Mesenchymal stem cell (in vitro differentiated cells and primary cell): Measurements from ENCODE around the gene SGTA.

Experiments
- DNase-seq: peaks from one replicate; pipeline ENCODE4 v3.0.0-alpha.2; 2013
- H2AFZ ChIP-seq: one replicate; pipeline ENCODE4 v1.6.1; 2013; ENCODE audit warnings: low read depth, mild to moderate bottlenecking, control low read depth, inconsistent platforms, low read length, moderate library complexity
- H2AK5ac ChIP-seq: 2 replicates; pipeline ENCODE4 v1.6.1; 2013; ENCODE audit warnings: low read length, moderate library complexity, mild to moderate bottlenecking, inconsistent platforms; ENCODE audit not compliant: severe bottlenecking
- H2BK120ac ChIP-seq: one replicate; pipeline ENCODE4 v1.6.1; 2013; ENCODE audit warnings: low read depth, mild to moderate bottlenecking, inconsistent platforms, low read length, moderate library complexity
- H2BK12ac ChIP-seq, 2 experiments: one replicate each; pipeline ENCODE4 v1.6.1; 2013; ENCODE audit warnings: inconsistent platforms in 2 of 2, low read length in 2 of 2, mild to moderate bottlenecking in 2 of 2, moderate library complexity in 2 of 2, control low read depth in 1 of 2
- H2BK15ac ChIP-seq: one replicate; pipeline ENCODE4 v1.6.1; 2013; ENCODE audit warnings: mild to moderate bottlenecking, low read depth, inconsistent platforms; ENCODE audit not compliant: poor library complexity, severe bottlenecking
- H2BK5ac ChIP-seq: 2 replicates; pipeline ENCODE4 v1.6.1; 2013; ENCODE audit warnings: low read depth, mild to moderate bottlenecking, low read length, control low read depth, inconsistent platforms; ENCODE audit not compliant: poor library complexity, severe bottlenecking
- H3K14ac ChIP-seq, 2 experiments: one replicate each; pipeline ENCODE4 v1.6.1; 2013; ENCODE audit warnings: inconsistent platforms in 2 of 2, low read length in 2 of 2, control low read depth in 1 of 2, mild to moderate bottlenecking in 1 of 2, moderate library complexity in 1 of 2
- H3K18ac ChIP-seq, 2 experiments: one replicate each; pipeline ENCODE4 v1.6.1; 2013; ENCODE audit warnings: inconsistent platforms in 2 of 2, low read length in 2 of 2, control low read depth in 1 of 2, low read depth in 1 of 2, mild to moderate bottlenecking in 1 of 2
- H3K23ac ChIP-seq, 2 experiments: one replicate each; pipeline ENCODE4 v1.6.1; 2013; ENCODE audit warnings: inconsistent platforms in 2 of 2, low read length in 2 of 2, mild to moderate bottlenecking in 2 of 2, moderate library complexity in 2 of 2, control low read depth in 1 of 2
- H3K27ac ChIP-seq: 2 replicates; pipeline ENCODE4 v1.5.1; 2013; ENCODE audit warnings: mild to moderate bottlenecking, moderate library complexity, low read length, control low read depth, inconsistent platforms; ENCODE audit not compliant: poor library complexity, severe bottlenecking
- H3K27me3 ChIP-seq, 2 experiments: 2 replicates each; pipeline versions ENCODE4 v1.6.1 to v1.7.0; 2013; ENCODE audit warnings: low read length in 2 of 2, mild to moderate bottlenecking in 2 of 2, moderate library complexity in 2 of 2, control low read depth in 1 of 2, inconsistent platforms in 1 of 2; ENCODE audit not compliant: control insufficient read depth in 1 of 2, insufficient read depth in 1 of 2
- H3K36me3 ChIP-seq, 2 experiments: 2 replicates each; pipeline versions ENCODE4 v1.6.1 to v1.7.0; 2013; ENCODE audit warnings: low read length in 2 of 2, control low read depth in 1 of 2, inconsistent platforms in 1 of 2, low read depth in 1 of 2, mild to moderate bottlenecking in 1 of 2; ENCODE audit not compliant: insufficient read depth in 2 of 2, control insufficient read depth in 1 of 2
- H3K4ac ChIP-seq, 2 experiments: one replicate each; pipeline ENCODE4 v1.6.1; 2013; ENCODE audit warnings: inconsistent platforms in 2 of 2, low read length in 2 of 2, mild to moderate bottlenecking in 2 of 2, moderate library complexity in 2 of 2, control low read depth in 1 of 2, low read depth in 1 of 2
- H3K4me1 ChIP-seq: 2 replicates; pipeline ENCODE4 v1.6.1; 2013; ENCODE audit warnings: low read depth, low read length, control low read depth; ENCODE audit not compliant: control insufficient read depth, insufficient read depth
- H3K4me2 ChIP-seq: 2 replicates; pipeline ENCODE4 v1.6.1; 2013; ENCODE audit warnings: low read length, mild to moderate bottlenecking, inconsistent platforms; ENCODE audit not compliant: poor library complexity, severe bottlenecking
- H3K4me3 ChIP-seq, 2 experiments: 2 replicates each; pipeline versions ENCODE4 v1.5.1 to v1.7.0; 2013; ENCODE audit warnings: low read length in 2 of 2, mild to moderate bottlenecking in 2 of 2, control low read depth in 1 of 2, low read depth in 1 of 2; ENCODE audit not compliant: insufficient read depth in 1 of 2
- H3K79me1 ChIP-seq: replicated peaks from 2 replicates; pipeline ENCODE4 v1.6.1; 2013; ENCODE audit warnings: mild to moderate bottlenecking, control low read depth, low read length, inconsistent platforms; ENCODE audit not compliant: poor library complexity, severe bottlenecking
- H3K9ac ChIP-seq: 2 replicates; pipeline ENCODE4 v1.7.0; 2013; ENCODE audit warnings: mild to moderate bottlenecking, low read length, moderate library complexity
- H3K9me3 ChIP-seq: 2 replicates; pipeline ENCODE4 v1.7.0; 2013; ENCODE audit warnings: mild to moderate bottlenecking, low read length; ENCODE audit not compliant: control insufficient read depth
- H4K8ac ChIP-seq: one replicate; pipeline ENCODE4 v1.6.1; 2013; ENCODE audit warnings: inconsistent platforms, mild to moderate bottlenecking, low read length, moderate library complexity
- H4K91ac ChIP-seq: one replicate; pipeline ENCODE4 v1.6.1; 2013; ENCODE audit warnings: mild to moderate bottlenecking, low read length, inconsistent platforms
- WGBS: methylation state at CpG from one replicate; pipeline ENCODE4 v1.1.7; 2013; ENCODE audit warnings: mixed read lengths; 5-methylcytosine and 5-hydroxymethylcytosine counted together

Gene SGTA

GRCh38 chr19:2814426-2814825 is 31.4 kb upstream of the SGTA start:
- Histone ChIP-seq H3K4me2 (no peak overlapping the region), H4K91ac (no peak overlapping the region), H3K27ac (no peak overlapping the region), H2AFZ (no peak overlapping the region), H2BK12ac (no peak overlapping the region), H3K9ac (no peak overlapping the region), H2BK15ac (no peak overlapping the region), H2AK5ac (no peak overlapping the region), H2BK5ac (no peak overlapping the region), H3K36me3 (peaks cover 23 to 70% of the 10 kb centered on the region in 2 experiments), H3K4me1 (peaks cover 7% of the 10 kb centered on the region), H3K23ac (no peak overlapping the region), H3K4me3 (no peak overlapping the region), H2BK120ac (no peak overlapping the region), H3K27me3 (no peaks in the 10 kb centered on the region), H3K14ac (no peak overlapping the region), H3K9me3 (no peaks in the 10 kb centered on the region), H3K18ac (no peak overlapping the region), H3K4ac (no peak overlapping the region), H3K79me1 (no peaks in the 10 kb centered on the region), H4K8ac (no peak overlapping the region)
- DNase-seq = no peak
- 98% methylated on average over 11 of the region's 11 CpGs for WGBS

DNA sequence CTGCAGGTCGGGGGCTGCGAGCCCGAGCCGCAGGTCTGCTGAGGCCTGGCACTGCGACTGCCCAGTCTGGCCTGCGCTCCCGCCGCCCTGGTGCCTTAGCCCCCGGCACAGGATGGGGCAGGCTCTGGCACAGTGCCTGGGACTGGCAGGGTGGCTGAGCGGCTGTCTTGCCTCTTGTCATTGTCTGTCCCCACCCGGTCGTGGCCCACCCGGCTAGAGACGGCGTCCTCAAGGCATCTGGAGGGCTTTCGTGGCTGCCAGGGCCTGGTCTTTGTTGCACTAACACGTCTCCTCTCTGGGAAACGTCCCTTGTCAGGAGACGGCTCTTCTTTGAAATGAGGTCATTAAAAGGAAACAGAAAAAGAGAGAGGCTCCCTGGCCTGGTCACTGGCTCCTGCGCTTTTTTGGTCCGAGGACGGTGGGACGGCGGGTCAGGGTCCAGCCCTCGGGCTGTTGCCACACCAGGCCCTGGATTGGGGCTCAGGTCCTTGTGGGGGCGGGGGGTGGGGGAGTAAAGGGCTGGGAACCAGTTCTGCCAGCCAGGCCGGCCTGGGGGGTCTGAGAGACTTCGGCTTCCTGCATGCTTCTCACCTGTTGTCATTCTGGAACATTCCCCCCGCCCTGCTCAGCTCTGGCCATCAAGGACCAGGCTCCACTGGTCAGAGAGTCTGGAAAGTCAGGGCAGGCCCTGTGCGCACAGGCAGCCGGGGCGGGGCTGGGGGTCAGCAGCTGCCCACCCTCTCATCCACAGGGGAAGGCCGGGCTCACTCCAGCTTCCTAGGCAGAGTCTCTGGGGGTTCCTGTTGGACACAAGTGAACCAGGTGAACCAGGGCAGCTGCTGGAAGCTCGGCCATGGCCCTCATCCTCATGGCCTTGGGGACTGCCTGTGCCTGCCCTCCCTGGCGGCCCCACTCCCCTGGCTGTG is 30.4 kb upstream of the SGTA start:
- no peak overlapping the region for H2BK15ac ChIP-seq
- no peak overlapping the region for H2AK5ac ChIP-seq
- H3K4me3 ChIP-seq = no peak overlapping the region
- H3K4me1 ChIP-seq = peaks cover 4% of the 10 kb centered on the region
- no peak for DNase-seq
- no peak overlapping the region for H4K8ac ChIP-seq
- no peak overlapping the region for H2BK12ac ChIP-seq
- no peak overlapping the region for H3K4me2 ChIP-seq
- H2AFZ ChIP-seq = no peak overlapping the region
- no peak overlapping the region for H3K18ac ChIP-seq
- H3K36me3 ChIP-seq = peaks cover 32 to 79% of the 10 kb centered on the region in 2 experiments
- no peak overlapping the region for H3K9ac ChIP-seq
- no peak overlapping the region for H3K23ac ChIP-seq
- H2BK120ac ChIP-seq = no peak overlapping the region
- H3K4ac ChIP-seq = no peak overlapping the region
- H3K14ac ChIP-seq = no peak overlapping the region
- no peak overlapping the region for H2BK5ac ChIP-seq
- no peak overlapping the region for H3K27ac ChIP-seq
- no peaks in the 10 kb centered on the region for H3K79me1 ChIP-seq
- 92% methylated on average over 35 of the region's 35 CpGs for WGBS
- no peaks in the 10 kb centered on the region for H3K27me3 ChIP-seq
- H4K91ac ChIP-seq = no peak overlapping the region
- no peaks in the 10 kb centered on the region for H3K9me3 ChIP-seq

GRCh38 chr19:2812414-2813234 is 29.6 kb upstream of the SGTA start:
- Histone ChIP-seq H3K4me2 (no peak overlapping the region), H3K4ac (no peak overlapping the region), H3K9me3 (no peaks in the 10 kb centered on the region), H4K8ac (no peak overlapping the region), H2AK5ac (no peak overlapping the region), H3K36me3 (peaks cover 37 to 88% of the 10 kb centered on the region in 2 experiments), H2BK5ac (no peak overlapping the region), H3K4me1 (peaks cover 4% of the 10 kb centered on the region), H2BK120ac (no peak overlapping the region), H3K27ac (no peak overlapping the region), H3K23ac (no peak overlapping the region), H3K27me3 (no peaks in the 10 kb centered on the region), H3K4me3 (no peak overlapping the region), H3K18ac (no peak overlapping the region), H3K79me1 (no peaks in the 10 kb centered on the region), H2AFZ (no peak overlapping the region), H3K14ac (no peak overlapping the region), H2BK12ac (no peak overlapping the region), H4K91ac (no peak overlapping the region), H2BK15ac (no peak overlapping the region), H3K9ac (no peak overlapping the region)
- no peak for DNase-seq
- whole genome bisulfite sequencing = 97% methylated on average over 37 of the region's 37 CpGs
